H9 (cell line): Measurements from ENCODE around the gene ALAD. TPM values are rescaled to one million over a fixed set of nuclear protein-coding genes. Genes with fewer than 3 reads are reported as not detected.

Experiments
- DNase-seq: peaks from one replicate; pipeline ENCODE4 v3.0.0-alpha.2; 2017
- H2AFZ ChIP-seq: one replicate; pipeline ENCODE4 v1.6.1; 2013; ENCODE audit warnings: mild to moderate bottlenecking, low read length, control low read depth, moderate library complexity
- H2AK5ac ChIP-seq: 2 replicates; pipeline ENCODE4 v1.6.1; 2013; ENCODE audit warnings: low read length, control low read depth, mixed read lengths; ENCODE audit not compliant: insufficient read length
- H2BK120ac ChIP-seq: one replicate; pipeline ENCODE4 v1.6.1; 2013; ENCODE audit warnings: low read depth, mild to moderate bottlenecking, low read length, control low read depth, inconsistent platforms; ENCODE audit not compliant: poor library complexity, severe bottlenecking
- H2BK12ac ChIP-seq: 2 replicates; pipeline ENCODE4 v1.6.1; 2013; ENCODE audit warnings: low read length, control low read depth, mixed read lengths, low read depth; ENCODE audit not compliant: insufficient read length
- H2BK15ac ChIP-seq: 2 replicates; pipeline ENCODE4 v1.6.1; 2013; ENCODE audit warnings: low read depth, low read length, control low read depth
- H2BK20ac ChIP-seq: one replicate; pipeline ENCODE4 v1.6.1; 2013; ENCODE audit warnings: low read depth, mild to moderate bottlenecking, low read length, control low read depth, inconsistent platforms; ENCODE audit not compliant: poor library complexity, severe bottlenecking
- H2BK5ac ChIP-seq: 2 replicates; pipeline ENCODE4 v1.6.1; 2013; ENCODE audit warnings: low read length, control low read depth, mixed read lengths; ENCODE audit not compliant: insufficient read length
- H3K14ac ChIP-seq: 2 replicates; pipeline ENCODE4 v1.6.1; 2013; ENCODE audit warnings: low read length, control low read depth; ENCODE audit not compliant: insufficient read depth
- H3K18ac ChIP-seq: 2 replicates; pipeline ENCODE4 v1.6.1; 2013; ENCODE audit warnings: low read depth, mild to moderate bottlenecking, mixed read lengths, low read length, control low read depth; ENCODE audit not compliant: insufficient read length
- H3K23ac ChIP-seq: 2 replicates; pipeline ENCODE4 v1.6.1; 2013; ENCODE audit warnings: low read length, control low read depth, mixed read lengths, low read depth; ENCODE audit not compliant: insufficient read length
- H3K23me2 ChIP-seq: 2 replicates; pipeline ENCODE4 v1.6.1; 2013; ENCODE audit warnings: low read depth, mild to moderate bottlenecking, mixed read lengths, low read length, control low read depth; ENCODE audit not compliant: insufficient read length, poor library complexity, severe bottlenecking
- H3K27ac ChIP-seq: 2 replicates; pipeline ENCODE4 v1.5.1; 2013; ENCODE audit warnings: low read length, control low read depth, mixed read lengths, low read depth; ENCODE audit not compliant: insufficient read length
- H3K27me3 ChIP-seq: 2 replicates; pipeline ENCODE4 v1.6.1; 2013; ENCODE audit warnings: low read length, control low read depth, inconsistent platforms; ENCODE audit not compliant: insufficient read depth
- H3K4ac ChIP-seq: 2 replicates; pipeline ENCODE4 v1.6.1; 2013; ENCODE audit warnings: low read depth, mild to moderate bottlenecking, control low read depth, inconsistent platforms, low read length, moderate library complexity
- H3K4me1 ChIP-seq: 2 replicates; pipeline ENCODE4 v1.6.1; 2013; ENCODE audit warnings: low read length, control low read depth, inconsistent platforms; ENCODE audit not compliant: insufficient read depth
- H3K4me2 ChIP-seq: 2 replicates; pipeline ENCODE4 v1.6.1; 2013; ENCODE audit warnings: low read length, control low read depth, mixed read lengths; ENCODE audit not compliant: insufficient read length, insufficient read depth
- H3K56ac ChIP-seq: 2 replicates; pipeline ENCODE4 v1.6.1; 2013; ENCODE audit warnings: low read depth, mild to moderate bottlenecking, mixed read lengths, low read length, control low read depth; ENCODE audit not compliant: insufficient read length
- H3K79me1 ChIP-seq: 2 replicates; pipeline ENCODE4 v1.6.1; 2013; ENCODE audit warnings: low read depth, mild to moderate bottlenecking, moderate library complexity, low read length, control low read depth, inconsistent platforms; ENCODE audit not compliant: insufficient read depth, poor library complexity, severe bottlenecking
- H3K79me2 ChIP-seq: 2 replicates; pipeline ENCODE4 v1.6.1; 2013; ENCODE audit warnings: low read length, control low read depth, inconsistent platforms; ENCODE audit not compliant: insufficient read depth
- H3K9ac ChIP-seq: 2 replicates; pipeline ENCODE4 v1.6.1; 2013; ENCODE audit warnings: low read length, control low read depth, mixed read lengths; ENCODE audit not compliant: insufficient read length; ENCODE audit errors: extremely low read depth
- H3K9me3 ChIP-seq: one replicate; pipeline ENCODE4 v1.6.1; 2013; ENCODE audit warnings: low read depth, low read length, inconsistent platforms; ENCODE audit not compliant: control insufficient read depth
- H3T11ph ChIP-seq: one replicate; pipeline ENCODE4 v1.6.1; 2013; ENCODE audit warnings: mild to moderate bottlenecking, low read length, control low read depth, inconsistent platforms
- H4K20me1 ChIP-seq: one replicate; pipeline ENCODE4 v1.6.1; 2013; ENCODE audit not compliant: control insufficient read depth, insufficient read length, insufficient read depth
- H4K5ac ChIP-seq: 2 replicates; pipeline ENCODE4 v1.6.1; 2013; ENCODE audit warnings: low read depth, mild to moderate bottlenecking, mixed read lengths, low read length, control low read depth; ENCODE audit not compliant: insufficient read length
- H4K8ac ChIP-seq: replicated peaks from 2 replicates; pipeline ENCODE4 v1.6.1; 2013; ENCODE audit warnings: low read length, control low read depth, mixed read lengths, low read depth; ENCODE audit not compliant: insufficient read length
- H4K91ac ChIP-seq: 2 replicates; pipeline ENCODE4 v1.6.1; 2013; ENCODE audit warnings: low read depth, mild to moderate bottlenecking, moderate library complexity, mixed read lengths, low read length, control low read depth; ENCODE audit not compliant: insufficient read length
- H3K27ac Mint-ChIP-seq, 3 experiments: 2 replicates in 2 of 3; 3 replicates in 1 of 3; pipeline ENCODE4 v1.8.0; 2020 to 2021; ENCODE audit warnings: mixed read lengths in 3 of 3, mild to moderate bottlenecking in 1 of 3, moderate library complexity in 1 of 3
- H3K27me3 Mint-ChIP-seq: 2 replicates; pipeline ENCODE4 v1.8.0; 2021; ENCODE audit warnings: low read depth, mild to moderate bottlenecking, moderate library complexity, mixed read lengths
- H3K36me3 Mint-ChIP-seq, 3 experiments: 2 replicates in 2 of 3; 3 replicates in 1 of 3; pipeline ENCODE4 v1.8.0; 2020 to 2021; ENCODE audit warnings: low read depth in 3 of 3, mixed read lengths in 3 of 3; ENCODE audit not compliant: insufficient read depth in 1 of 3
- H3K4me1 Mint-ChIP-seq, 2 experiments: 2 replicates each; pipeline ENCODE4 v1.8.0; 2020; ENCODE audit warnings: mixed read lengths in 2 of 2
- H3K4me3 Mint-ChIP-seq, 2 experiments: 2 replicates in 1 of 2; 3 replicates in 1 of 2; pipeline ENCODE4 v1.8.0; 2020 to 2021; ENCODE audit warnings: mild to moderate bottlenecking in 2 of 2, mixed read lengths in 2 of 2, moderate library complexity in 1 of 2
- H3K9me3 Mint-ChIP-seq, 2 experiments: 2 replicates in 1 of 2; 3 replicates in 1 of 2; pipeline ENCODE4 v1.8.0; 2020; ENCODE audit warnings: mild to moderate bottlenecking in 2 of 2, mixed read lengths in 2 of 2, moderate library complexity in 1 of 2
- WGBS: extraction: QIAGEN DNeasy Blood & Tissue Kit; methylation state at CpG from one replicate; pipeline ENCODE4 v1.1.7; 2013; ENCODE audit warnings: missing lambda C conversion rate, low lambda C conversion rate, mixed read lengths; ENCODE audit not compliant: insufficient read length; ENCODE audit errors: extremely low coverage; 5-methylcytosine and 5-hydroxymethylcytosine counted together
- total RNA-seq: library from RNA; stranded (reverse); gene quantifications from 2 replicates; pipeline ENCODE4 v1.2.1, GENCODE V29; 2021
- TF ChIP-seq, protein P1 (sequence below): fragments of 200-600 bp; sonication (generic); conservative IDR thresholded peaks from 3 replicates; pipeline ENCODE4 v1.8.0; 2021; ENCODE audit warnings: antibody characterized with exemption, mild to moderate bottlenecking

ALAD gene
- total RNA-seq, 1 experiment from 2014 or later, result 13.2 TPM

DNA sequence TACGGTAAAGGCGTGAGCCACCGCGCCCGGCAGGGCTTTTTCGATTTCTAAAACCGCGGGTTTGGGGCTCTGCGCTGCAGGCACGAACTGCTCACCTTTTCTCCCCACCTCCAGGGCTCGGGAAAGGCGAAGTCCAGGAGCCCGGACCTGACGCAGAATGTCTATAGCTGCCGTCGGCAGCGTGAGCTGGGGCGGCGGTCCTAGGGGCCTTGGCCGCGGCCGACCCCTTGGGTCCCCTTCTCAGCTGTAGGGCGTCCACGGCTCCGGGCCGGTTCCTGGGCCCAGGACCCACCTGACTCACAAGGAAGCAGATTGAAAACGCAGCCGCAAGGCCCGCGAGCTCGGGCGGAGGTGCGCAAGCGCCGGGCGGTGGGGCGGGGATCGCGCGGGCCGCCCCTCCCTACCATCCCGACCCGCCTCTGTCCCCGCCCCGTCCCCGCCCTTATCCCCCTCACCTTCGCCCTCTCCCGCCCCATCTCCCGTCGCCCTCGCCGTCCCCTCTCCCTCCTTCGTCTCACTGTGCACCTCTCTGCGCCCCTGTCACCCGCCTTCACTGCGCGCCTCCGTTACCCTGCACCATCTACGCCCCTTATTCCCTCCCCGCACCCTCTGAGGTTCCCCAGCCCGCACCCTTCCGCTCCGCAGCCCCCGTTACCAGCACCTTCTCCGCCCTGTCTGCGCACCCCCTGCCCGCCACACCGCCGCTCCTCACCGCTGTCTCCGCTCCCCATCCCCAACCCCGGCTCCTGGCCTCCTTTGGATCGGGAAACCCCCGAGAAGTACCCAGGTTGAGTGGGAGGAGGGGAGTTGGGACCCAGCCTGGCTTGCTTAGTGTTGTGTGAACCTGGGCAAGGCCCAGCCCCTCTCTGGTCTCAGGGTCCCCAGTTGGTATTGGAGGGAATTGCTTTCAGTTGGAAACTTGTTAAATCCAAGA, 24.2 kb downstream of the ALAD start, which contains the start of gene HDHD3:
Gene HDHD3, minus strand, starts transcription at position 353 of the 934 bp plus-strand sequence. CDS start 2,632 bp downstream, outside the sequence.
- Histone ChIP-seq H2BK5ac (no peak within 1 kb of the TSS), H3K4ac (no peak within 1 kb of the TSS), H3K27ac (no peak within 1 kb of the TSS), H3K23me2 (peaks cover 6% of the 10 kb centered on the region), H3K4me2 (peak within 1 kb of the TSS; percentile 83), H3K79me2 (no peaks in the 10 kb centered on the region), H2BK15ac (no peak within 1 kb of the TSS), H3K14ac (peak within 1 kb of the TSS; percentile 94), H2BK12ac (no peak within 1 kb of the TSS), H4K8ac (no peak within 1 kb of the TSS), H4K91ac (no peak within 1 kb of the TSS), H3K23ac (no peak within 1 kb of the TSS), H3K4me1 (no peaks in the 10 kb centered on the region; the same call in 1 of the 2 replicates), H4K20me1 (no peaks in the 10 kb centered on the region), H3K9ac (peak within 1 kb of the TSS; percentile 66), H2BK120ac (no peak within 1 kb of the TSS), H4K5ac (no peak within 1 kb of the TSS), H2AFZ (no peak within 1 kb of the TSS), H3K27me3 (no peaks in the 10 kb centered on the region), H3K18ac (peak within 1 kb of the TSS; percentile 57), H3K9me3 (no peaks in the 10 kb centered on the region), H2BK20ac (no peak within 1 kb of the TSS), H2AK5ac (no peak within 1 kb of the TSS), H3K79me1 (no peaks in the 10 kb centered on the region), H3T11ph (no peak within 1 kb of the TSS), H3K56ac (no peak within 1 kb of the TSS)
- peaks cover 7 to 21% of the 10 kb centered on the region in 2 experiments for H3K4me1 Mint-ChIP-seq
- H3K27me3 Mint-ChIP-seq, result no peaks in the 10 kb centered on the region
- peak within 1 kb of the TSS in 2 of 3 experiments; percentile 70 to 95; a peak in 3 of 7 replicates for H3K27ac Mint-ChIP-seq
- peak within 1 kb of the TSS; percentile 88 to 96 for H3K4me3 Mint-ChIP-seq
- WGBS, result no CpG with 5 or more reads among the region's 74 CpGs
- TF ChIP-seq, protein P1, sequence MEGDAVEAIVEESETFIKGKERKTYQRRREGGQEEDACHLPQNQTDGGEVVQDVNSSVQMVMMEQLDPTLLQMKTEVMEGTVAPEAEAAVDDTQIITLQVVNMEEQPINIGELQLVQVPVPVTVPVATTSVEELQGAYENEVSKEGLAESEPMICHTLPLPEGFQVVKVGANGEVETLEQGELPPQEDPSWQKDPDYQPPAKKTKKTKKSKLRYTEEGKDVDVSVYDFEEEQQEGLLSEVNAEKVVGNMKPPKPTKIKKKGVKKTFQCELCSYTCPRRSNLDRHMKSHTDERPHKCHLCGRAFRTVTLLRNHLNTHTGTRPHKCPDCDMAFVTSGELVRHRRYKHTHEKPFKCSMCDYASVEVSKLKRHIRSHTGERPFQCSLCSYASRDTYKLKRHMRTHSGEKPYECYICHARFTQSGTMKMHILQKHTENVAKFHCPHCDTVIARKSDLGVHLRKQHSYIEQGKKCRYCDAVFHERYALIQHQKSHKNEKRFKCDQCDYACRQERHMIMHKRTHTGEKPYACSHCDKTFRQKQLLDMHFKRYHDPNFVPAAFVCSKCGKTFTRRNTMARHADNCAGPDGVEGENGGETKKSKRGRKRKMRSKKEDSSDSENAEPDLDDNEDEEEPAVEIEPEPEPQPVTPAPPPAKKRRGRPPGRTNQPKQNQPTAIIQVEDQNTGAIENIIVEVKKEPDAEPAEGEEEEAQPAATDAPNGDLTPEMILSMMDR, result no peak
- peaks cover 0 to 20% (median 18%) of the 10 kb centered on the region in 3 experiments; a peak in 6 of 7 replicates for H3K36me3 Mint-ChIP-seq
- DNase-seq, result peak; percentile 86
- H3K9me3 Mint-ChIP-seq, result no peaks in the 10 kb centered on the region
